ENCODE results near the gene ZNF286A. TPM values are rescaled to one million over a fixed set of nuclear protein-coding genes. Genes with fewer than 3 reads are reported as not detected.

The ZNF286A gene
- total RNA-seq, 1 donor: 42.3 TPM

DNA sequence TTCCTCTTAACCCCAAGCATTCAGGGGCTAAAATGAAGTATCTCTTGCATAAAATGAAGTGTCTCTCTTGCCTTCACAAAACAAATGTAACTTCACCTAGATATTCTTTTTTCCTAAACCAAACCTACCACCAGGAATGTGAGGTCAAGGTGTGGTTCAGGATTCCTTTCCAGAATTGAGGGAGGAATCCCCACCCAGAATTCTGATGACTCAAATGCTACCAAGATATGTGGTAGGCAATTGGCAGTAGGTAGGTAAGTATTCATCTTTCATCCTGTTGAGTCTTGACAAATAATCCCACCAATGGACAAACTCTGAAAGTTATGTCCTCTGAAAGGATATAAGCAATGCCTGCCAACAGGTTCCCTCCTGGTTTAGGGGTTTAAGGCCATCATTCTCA, 41.7 kb upstream of the ZNF286A start:
- no peak for DNase-seq (ENCODE audit: low read depth)
- TF ChIP-seq, protein P1, sequence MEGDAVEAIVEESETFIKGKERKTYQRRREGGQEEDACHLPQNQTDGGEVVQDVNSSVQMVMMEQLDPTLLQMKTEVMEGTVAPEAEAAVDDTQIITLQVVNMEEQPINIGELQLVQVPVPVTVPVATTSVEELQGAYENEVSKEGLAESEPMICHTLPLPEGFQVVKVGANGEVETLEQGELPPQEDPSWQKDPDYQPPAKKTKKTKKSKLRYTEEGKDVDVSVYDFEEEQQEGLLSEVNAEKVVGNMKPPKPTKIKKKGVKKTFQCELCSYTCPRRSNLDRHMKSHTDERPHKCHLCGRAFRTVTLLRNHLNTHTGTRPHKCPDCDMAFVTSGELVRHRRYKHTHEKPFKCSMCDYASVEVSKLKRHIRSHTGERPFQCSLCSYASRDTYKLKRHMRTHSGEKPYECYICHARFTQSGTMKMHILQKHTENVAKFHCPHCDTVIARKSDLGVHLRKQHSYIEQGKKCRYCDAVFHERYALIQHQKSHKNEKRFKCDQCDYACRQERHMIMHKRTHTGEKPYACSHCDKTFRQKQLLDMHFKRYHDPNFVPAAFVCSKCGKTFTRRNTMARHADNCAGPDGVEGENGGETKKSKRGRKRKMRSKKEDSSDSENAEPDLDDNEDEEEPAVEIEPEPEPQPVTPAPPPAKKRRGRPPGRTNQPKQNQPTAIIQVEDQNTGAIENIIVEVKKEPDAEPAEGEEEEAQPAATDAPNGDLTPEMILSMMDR (IDR thresholded peaks at IDR 0.05; ENCODE audit: insufficient read depth, low read depth, low read length): no peak
- no peak overlapping the region for H3K4me3 ChIP-seq (ENCODE audit: low read depth, low read length)

DNA sequence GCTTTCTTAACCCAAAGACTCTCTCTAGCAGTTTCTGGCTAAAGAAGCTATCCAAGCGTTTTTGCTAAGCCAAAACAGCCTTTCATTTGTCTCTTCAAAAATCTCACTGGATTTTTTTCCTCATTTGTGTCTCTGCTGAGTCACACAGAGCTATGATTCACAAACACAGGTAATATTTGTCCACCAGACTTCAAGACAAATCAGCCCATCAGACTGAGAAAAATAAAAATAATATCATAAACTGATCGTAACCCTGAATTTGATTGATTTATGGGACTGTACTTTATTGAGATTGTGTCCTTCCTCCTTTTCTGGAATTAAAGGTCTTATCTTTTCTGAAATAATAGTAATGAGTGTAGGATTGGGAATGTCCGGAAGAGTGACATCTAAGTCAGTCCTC, 41.3 kb upstream of the ZNF286A start:
- no peak overlapping the region for H3K4me3 ChIP-seq (ENCODE audit: low read depth, low read length)
- TF ChIP-seq, protein P1 (IDR thresholded peaks at IDR 0.05; ENCODE audit: insufficient read depth, low read depth, low read length): no peak
- DNase-seq (ENCODE audit: low read depth): no peak

DNA sequence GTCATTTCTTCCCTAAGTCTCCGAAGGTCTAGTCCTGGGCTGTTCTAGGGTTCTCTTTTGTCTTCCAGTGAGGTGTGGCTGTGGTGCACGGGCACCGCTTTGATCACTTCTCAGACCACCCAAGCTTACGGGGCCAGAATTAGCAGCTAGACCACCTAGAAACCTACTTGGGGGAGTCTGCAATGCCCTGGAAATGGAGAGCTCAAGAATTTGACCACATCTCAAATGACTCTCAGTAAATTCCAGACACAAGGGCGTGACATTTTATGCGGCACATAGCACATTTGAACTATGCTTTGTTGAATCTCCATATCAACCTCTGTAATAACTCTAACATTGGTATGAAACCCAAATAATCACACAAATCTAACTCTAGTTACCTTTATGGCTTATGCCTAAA, 40.3 kb upstream of the ZNF286A start:
- H3K4me3 ChIP-seq (ENCODE audit: low read depth, low read length): no peak overlapping the region
- TF ChIP-seq, protein P1 (IDR thresholded peaks at IDR 0.05; ENCODE audit: insufficient read depth, low read depth, low read length): no peak
- no peak for DNase-seq (ENCODE audit: low read depth)

DNA sequence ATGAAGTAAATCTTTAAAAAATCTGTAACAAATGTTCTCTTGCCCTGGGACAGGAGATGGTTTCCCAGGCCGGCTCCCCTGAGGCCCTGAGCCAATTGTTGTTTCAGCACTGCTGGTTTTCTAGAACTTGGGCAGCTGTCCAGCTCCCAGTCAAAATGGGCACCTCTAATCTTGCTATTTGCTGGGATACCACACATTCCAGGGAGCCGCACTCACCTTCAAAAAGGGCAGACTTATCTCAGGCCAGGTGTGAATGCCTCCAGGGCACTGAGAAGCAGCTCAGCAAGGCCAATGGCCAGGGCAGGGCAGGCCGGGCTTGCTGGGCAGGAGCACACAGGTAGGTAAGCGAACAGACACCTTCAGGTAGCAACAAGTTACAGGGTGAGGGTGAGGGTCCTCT, 39.9 kb upstream of the ZNF286A start:
- TF ChIP-seq, protein P1 (IDR thresholded peaks at IDR 0.05; ENCODE audit: insufficient read depth, low read depth, low read length): no peak
- no peak overlapping the region for H3K4me3 ChIP-seq (ENCODE audit: low read depth, low read length)
- DNase-seq (ENCODE audit: low read depth): no peak

DNA sequence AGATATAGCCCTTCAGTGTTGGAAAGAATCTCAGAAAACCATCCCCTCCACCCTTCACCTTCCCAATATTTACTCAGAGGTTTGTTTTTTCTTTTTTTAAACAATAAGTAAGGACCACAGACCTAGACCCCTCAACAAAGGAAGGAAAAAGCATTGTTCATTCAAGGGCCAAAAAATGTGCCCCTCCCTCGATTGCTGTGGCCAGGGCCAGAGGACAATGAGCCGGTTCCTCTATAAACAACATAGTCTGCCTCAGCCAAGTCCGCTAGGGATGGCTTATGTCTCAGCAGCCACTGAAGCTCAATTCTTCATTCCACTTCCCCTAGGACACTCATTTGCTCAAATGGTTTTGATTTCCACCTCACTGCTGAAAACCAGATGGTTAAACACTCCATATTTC, 39.5 kb upstream of the ZNF286A start:
- TF ChIP-seq, protein P1 (IDR thresholded peaks at IDR 0.05; ENCODE audit: insufficient read depth, low read depth, low read length): no peak
- DNase-seq (ENCODE audit: low read depth): no peak
- H3K4me3 ChIP-seq (ENCODE audit: low read depth, low read length): no peak overlapping the region

DNA sequence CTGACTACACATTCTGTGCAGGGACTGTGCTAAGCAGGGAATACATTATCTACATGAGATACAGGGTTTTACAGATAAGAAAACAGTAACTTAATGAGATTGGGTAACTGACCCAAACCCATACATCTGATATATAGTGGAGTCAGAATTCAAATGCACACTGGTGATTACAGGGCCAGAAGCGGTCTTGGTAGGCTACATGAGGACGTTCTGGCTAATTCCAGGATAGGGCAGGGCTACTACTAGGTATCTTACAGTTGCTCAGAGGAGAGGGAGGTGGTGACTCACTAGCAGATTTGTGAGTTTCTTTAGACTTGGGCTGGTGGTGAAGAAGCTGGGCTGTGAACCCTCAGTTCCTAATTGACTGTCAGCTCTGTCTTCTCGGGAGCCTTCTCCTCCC, 36.9 kb upstream of the ZNF286A start:
- DNase-seq (ENCODE audit: low read depth): no peak
- TF ChIP-seq, protein P1 (IDR thresholded peaks at IDR 0.05; ENCODE audit: insufficient read depth, low read depth, low read length): no peak

DNA sequence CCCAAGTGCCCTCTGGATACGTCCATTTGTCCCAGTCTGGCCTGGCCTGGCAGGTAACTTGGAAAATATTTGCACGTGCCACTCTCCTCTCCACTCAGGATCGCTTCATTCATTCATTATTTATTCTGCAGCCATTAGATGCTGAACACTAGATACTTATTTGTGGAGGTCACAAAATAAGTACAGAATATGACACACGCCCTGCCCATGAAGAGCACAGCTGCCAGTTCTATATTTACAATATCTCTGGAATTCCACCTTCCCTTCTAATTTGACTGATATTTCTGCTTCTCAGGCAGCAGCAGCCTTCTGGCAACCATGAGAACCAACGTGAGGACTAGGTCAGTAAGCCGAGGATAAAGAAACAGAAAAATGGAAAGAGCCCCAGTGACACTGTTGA, 36.4 kb upstream of the ZNF286A start:
- no peak for DNase-seq (ENCODE audit: low read depth)
- no peak overlapping the region for H3K4me3 ChIP-seq (ENCODE audit: low read depth, low read length)
- TF ChIP-seq, protein P1 (IDR thresholded peaks at IDR 0.05; ENCODE audit: insufficient read depth, low read depth, low read length): no peak

More for the DNA sequence above, 36.9 kb upstream of the ZNF286A start:
- H3K4me3 ChIP-seq (ENCODE audit: low read depth, low read length): no peak overlapping the region
